ENCODE data around the gene DNAJB5. TPM values are rescaled to one million over a fixed set of nuclear protein-coding genes. Genes with fewer than 3 reads are reported as not detected.

The DNAJB5 gene
- total and polyA plus RNA-seq, 9 of the 15 experiments (the other 6 are each of a cell fraction or from before 2014, with no cell fraction given): 0.15 to 7.4 (median 3.7) TPM

DNA sequence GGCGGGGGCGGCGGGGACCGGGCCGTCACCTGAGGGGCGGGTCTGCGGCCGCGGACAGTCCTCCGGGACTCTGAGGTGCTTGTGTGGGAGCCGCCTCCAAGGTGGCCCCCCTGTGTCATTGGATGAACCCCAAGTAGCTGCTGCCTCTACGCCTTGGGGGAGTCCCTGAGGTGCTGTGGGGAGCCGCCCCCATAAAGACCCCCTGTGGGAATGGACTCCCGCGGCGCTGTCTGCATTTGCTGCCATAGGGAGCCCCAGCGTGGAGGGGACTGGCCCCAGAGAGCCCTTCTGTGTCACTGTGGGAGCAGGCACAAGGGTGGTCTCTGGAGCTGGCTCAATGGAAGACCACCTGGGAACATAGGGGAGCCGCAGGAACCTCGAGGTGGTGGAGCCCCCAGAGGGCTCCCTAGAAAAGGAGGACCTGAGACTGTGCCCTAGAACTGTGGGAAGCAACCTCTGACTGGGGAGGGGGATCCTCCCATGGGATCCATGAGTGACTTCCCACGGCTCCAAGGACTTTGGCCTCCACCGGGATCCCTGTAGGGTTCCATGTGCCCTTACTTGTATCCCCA is 31.0 kb upstream of the DNAJB5 start:
- in situ Hi-C loops (cut with MboI): no loop called here
- TF ChIP-seq ZNF668 (CRISPR knock-in tag; IDR thresholded peaks at IDR 0.05): no peak
- no peak for TF ChIP-seq HMG20B (CRISPR knock-in tag; IDR thresholded peaks at IDR 0.05)
- TF ChIP-seq HCFC1 (IDR thresholded peaks at IDR 0.05; ENCODE audit: low read depth, low read length): no peak
- no peak for TF ChIP-seq ZC3H8 (IDR thresholded peaks at IDR 0.05)
- TF ChIP-seq ZNF778 (CRISPR knock-in tag; IDR thresholded peaks at IDR 0.05): no peak
- TF ChIP-seq, protein P1, sequence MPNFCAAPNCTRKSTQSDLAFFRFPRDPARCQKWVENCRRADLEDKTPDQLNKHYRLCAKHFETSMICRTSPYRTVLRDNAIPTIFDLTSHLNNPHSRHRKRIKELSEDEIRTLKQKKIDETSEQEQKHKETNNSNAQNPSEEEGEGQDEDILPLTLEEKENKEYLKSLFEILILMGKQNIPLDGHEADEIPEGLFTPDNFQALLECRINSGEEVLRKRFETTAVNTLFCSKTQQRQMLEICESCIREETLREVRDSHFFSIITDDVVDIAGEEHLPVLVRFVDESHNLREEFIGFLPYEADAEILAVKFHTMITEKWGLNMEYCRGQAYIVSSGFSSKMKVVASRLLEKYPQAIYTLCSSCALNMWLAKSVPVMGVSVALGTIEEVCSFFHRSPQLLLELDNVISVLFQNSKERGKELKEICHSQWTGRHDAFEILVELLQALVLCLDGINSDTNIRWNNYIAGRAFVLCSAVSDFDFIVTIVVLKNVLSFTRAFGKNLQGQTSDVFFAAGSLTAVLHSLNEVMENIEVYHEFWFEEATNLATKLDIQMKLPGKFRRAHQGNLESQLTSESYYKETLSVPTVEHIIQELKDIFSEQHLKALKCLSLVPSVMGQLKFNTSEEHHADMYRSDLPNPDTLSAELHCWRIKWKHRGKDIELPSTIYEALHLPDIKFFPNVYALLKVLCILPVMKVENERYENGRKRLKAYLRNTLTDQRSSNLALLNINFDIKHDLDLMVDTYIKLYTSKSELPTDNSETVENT (CRISPR knock-in tag; IDR thresholded peaks at IDR 0.05): no peak
- TF ChIP-seq, protein P2, sequence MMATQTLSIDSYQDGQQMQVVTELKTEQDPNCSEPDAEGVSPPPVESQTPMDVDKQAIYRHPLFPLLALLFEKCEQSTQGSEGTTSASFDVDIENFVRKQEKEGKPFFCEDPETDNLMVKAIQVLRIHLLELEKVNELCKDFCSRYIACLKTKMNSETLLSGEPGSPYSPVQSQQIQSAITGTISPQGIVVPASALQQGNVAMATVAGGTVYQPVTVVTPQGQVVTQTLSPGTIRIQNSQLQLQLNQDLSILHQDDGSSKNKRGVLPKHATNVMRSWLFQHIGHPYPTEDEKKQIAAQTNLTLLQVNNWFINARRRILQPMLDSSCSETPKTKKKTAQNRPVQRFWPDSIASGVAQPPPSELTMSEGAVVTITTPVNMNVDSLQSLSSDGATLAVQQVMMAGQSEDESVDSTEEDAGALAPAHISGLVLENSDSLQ (IDR thresholded peaks at IDR 0.05): no peak
- TF ChIP-seq, protein P3, sequence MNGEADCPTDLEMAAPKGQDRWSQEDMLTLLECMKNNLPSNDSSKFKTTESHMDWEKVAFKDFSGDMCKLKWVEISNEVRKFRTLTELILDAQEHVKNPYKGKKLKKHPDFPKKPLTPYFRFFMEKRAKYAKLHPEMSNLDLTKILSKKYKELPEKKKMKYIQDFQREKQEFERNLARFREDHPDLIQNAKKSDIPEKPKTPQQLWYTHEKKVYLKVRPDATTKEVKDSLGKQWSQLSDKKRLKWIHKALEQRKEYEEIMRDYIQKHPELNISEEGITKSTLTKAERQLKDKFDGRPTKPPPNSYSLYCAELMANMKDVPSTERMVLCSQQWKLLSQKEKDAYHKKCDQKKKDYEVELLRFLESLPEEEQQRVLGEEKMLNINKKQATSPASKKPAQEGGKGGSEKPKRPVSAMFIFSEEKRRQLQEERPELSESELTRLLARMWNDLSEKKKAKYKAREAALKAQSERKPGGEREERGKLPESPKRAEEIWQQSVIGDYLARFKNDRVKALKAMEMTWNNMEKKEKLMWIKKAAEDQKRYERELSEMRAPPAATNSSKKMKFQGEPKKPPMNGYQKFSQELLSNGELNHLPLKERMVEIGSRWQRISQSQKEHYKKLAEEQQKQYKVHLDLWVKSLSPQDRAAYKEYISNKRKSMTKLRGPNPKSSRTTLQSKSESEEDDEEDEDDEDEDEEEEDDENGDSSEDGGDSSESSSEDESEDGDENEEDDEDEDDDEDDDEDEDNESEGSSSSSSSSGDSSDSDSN (IDR thresholded peaks at IDR 0.05; ENCODE audit: borderline replicate concordance in 1 of 2, low read depth in 2 of 2, low read length in 2 of 2): no peak
- TF ChIP-seq MAFF (IDR thresholded peaks at IDR 0.05; ENCODE audit: low read length): no peak
- no peak for TF ChIP-seq ZZZ3 (IDR thresholded peaks at IDR 0.05)
- no peak for TF ChIP-seq ZFX (CRISPR knock-in tag; IDR thresholded peaks at IDR 0.05)
- no peak for TF ChIP-seq RAD21 (CRISPR knock-in tag; conservative IDR thresholded peaks at IDR 0.05 in 1 of 2, IDR thresholded peaks at IDR 0.05 in 1 of 2)
- no peak for TF ChIP-seq HIVEP1 (CRISPR knock-in tag; IDR thresholded peaks at IDR 0.05)
- no peak for TF ChIP-seq FOXP1 (CRISPR knock-in tag; IDR thresholded peaks at IDR 0.05)
- TF ChIP-seq, protein P4, sequence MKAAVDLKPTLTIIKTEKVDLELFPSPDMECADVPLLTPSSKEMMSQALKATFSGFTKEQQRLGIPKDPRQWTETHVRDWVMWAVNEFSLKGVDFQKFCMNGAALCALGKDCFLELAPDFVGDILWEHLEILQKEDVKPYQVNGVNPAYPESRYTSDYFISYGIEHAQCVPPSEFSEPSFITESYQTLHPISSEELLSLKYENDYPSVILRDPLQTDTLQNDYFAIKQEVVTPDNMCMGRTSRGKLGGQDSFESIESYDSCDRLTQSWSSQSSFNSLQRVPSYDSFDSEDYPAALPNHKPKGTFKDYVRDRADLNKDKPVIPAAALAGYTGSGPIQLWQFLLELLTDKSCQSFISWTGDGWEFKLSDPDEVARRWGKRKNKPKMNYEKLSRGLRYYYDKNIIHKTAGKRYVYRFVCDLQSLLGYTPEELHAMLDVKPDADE (conservative IDR thresholded peaks at IDR 0.05; ENCODE audit: control insufficient read depth, low read depth, low read length): no peak
- no peak for TF ChIP-seq CHD1 (IDR thresholded peaks at IDR 0.05; ENCODE audit: low read length)
- no peak for TF ChIP-seq WHSC1 (IDR thresholded peaks at IDR 0.05; ENCODE audit: low read length)

More for the DNA sequence above, 31.0 kb upstream of the DNAJB5 start:
- H2AFZ ChIP-seq (ENCODE audit: low read depth, low read length): no peak overlapping the region
- FAIRE-seq (no peak), ATAC-seq (no peak; the same call in 2 of the 3 replicates), DNase-seq (ENCODE audit: extremely low read depth in 1 of 4, low spot score in 3 of 4) (no peak)
- H3K36me3 ChIP-seq (ENCODE audit: control insufficient read depth, insufficient read depth, low read length): no peaks in the 10 kb centered on the region
- 14% methylated on average over 7 of the region's 21 CpGs for WGBS (ENCODE audit: insufficient coverage, low coverage, missing lambda C conversion rate)
- no peak overlapping the region for H3K4me2 ChIP-seq (ENCODE audit: insufficient read depth, low read length)
- H3K79me2 ChIP-seq (ENCODE audit: control insufficient read depth, insufficient read depth, low read length): no peaks in the 10 kb centered on the region
- H3K9me3 ChIP-seq (replicated peaks; ENCODE audit: control insufficient read depth, insufficient read depth, low read depth, low read length): no peaks in the 10 kb centered on the region
- CTCF ChIA-PET (ENCODE audit: low intra/inter-chr PET ratio): no interaction called here
- H3K27ac ChIP-seq (ENCODE audit: extremely low read depth, low read depth, low read length): no peak overlapping the region
- intact Hi-C loops (cut with micrococcal nuclease): no loop called here
- no peak overlapping the region for H3K4me3 ChIP-seq
- no TSS peak for BruUV-seq (replicated peaks)
- no peaks in the 10 kb centered on the region; the same call in 1 of the 2 replicates for H4K20me1 ChIP-seq (replicated peaks; ENCODE audit: control insufficient read depth, insufficient read depth, low read length)
- no peaks in the 10 kb centered on the region for H3K9me1 ChIP-seq (ENCODE audit: control insufficient read depth, insufficient read depth, low read length)
- peaks cover 15 to 20% of the 10 kb centered on the region in 2 experiments; a peak in 4 of 5 replicates for H3K27me3 ChIP-seq (ENCODE audit: control insufficient read depth in 2 of 2, insufficient read depth in 2 of 2, low read length in 2 of 2)
- H3K4me1 ChIP-seq (replicated peaks in 1 of 2; ENCODE audit: control insufficient read depth in 2 of 2, insufficient read depth in 2 of 2, low read length in 2 of 2): peaks cover 0 to 12% of the 10 kb centered on the region in 2 experiments; a peak in 2 of 5 replicates
- peak overlapping the region in 1 of 2 experiments; percentile 45; a peak in 1 of 4 replicates for H3K9ac ChIP-seq (ENCODE audit: insufficient read depth in 1 of 2, low read depth in 2 of 2, low read length in 2 of 2)
- POLR2A ChIA-PET: no interaction called here
